GM12892 (cell line): ENCODE measurements around the gene LDAH.

Experiments used
- POLR2A ChIP-seq: IDR thresholded peaks from 2 replicates; pipeline ENCODE4 v1.6.1; 2011; ENCODE audit warnings: low read depth, low read length, control low read depth
- POLR2AphosphoS5 ChIP-seq: IDR thresholded peaks from 2 replicates; pipeline ENCODE4 v1.6.1; 2011; ENCODE audit warnings: low read depth, low read length, control low read depth
- TAF1 ChIP-seq: IDR thresholded peaks from 2 replicates; pipeline ENCODE4 v1.6.1; 2011; ENCODE audit warnings: low read depth, mild to moderate bottlenecking, control low read depth, low read length, borderline replicate concordance

- no peak for TF ChIP-seq POLR2A
- TF ChIP-seq POLR2AphosphoS5: no peak
- no peak for TF ChIP-seq TAF1
These were observed 65.4 kb downstream of the LDAH start for GRCh38 chr2:20757405-20758090.
